ENCODE data around the gene AKT3.
"Not testable (repeated sequence)": the region's sequence is repeated elsewhere in the genome, so short reads cannot be mapped to it uniquely, and the experiment has no call there.

Gene AKT3

GRCh38 chr1:243850202-243850451 lies at the start of gene AKT3:
Gene AKT3, minus strand, starts transcription at chr1:243850243. Its CDS starts 7,073 bp downstream, at chr1:243843170.
- in situ Hi-C loops (cut with MboI; ENCODE audit: low sequenced_read_pairs), result no loop called here

DNA sequence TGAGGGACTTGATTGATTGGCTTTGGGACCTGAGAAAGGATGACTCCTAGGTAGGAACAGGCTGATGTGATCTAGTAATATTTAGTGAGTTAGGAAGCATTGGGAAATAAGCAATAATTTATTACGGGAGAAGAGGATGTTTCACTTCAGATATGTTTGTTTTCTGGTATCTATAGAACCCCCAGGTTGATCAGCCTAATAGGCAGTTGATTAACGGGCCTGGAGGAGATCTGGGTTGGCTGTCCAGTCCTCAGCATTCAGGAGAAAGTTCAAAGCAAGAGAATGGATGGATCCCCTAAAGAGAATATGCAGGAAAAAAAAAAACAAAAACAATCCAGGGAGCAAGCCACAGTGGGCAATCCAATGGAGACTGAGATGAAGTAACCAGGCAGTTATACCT lies 48.2 kb upstream of the AKT3 start:
- in situ Hi-C loops (cut with MboI; ENCODE audit: low sequenced_read_pairs), result no loop called here

GRCh38 chr1:243896313-243896712 lies 46.3 kb upstream of the AKT3 start:
- in situ Hi-C loops (cut with MboI; ENCODE audit: low sequenced_read_pairs), result no loop called here

DNA sequence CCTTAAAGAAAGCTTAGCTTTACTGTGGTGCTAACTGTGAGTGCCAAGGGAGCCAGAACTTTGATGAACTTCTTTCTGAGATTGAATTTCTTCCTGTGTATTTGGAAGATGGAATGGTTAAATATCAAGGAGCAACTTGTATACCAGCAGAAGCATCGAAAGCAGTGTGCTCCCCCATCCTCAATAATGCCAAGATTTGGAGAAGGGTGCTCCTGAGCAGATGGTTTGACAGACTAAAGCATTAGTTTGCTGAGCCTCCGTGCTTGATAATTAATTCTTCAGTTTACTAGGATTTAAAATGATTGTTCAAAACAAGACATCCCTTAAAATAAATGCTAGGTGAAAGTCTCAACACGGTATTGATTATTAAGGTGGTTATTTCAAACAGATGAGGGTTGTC lies 42.4 kb upstream of the AKT3 start:
- in situ Hi-C loops (cut with MboI; ENCODE audit: low sequenced_read_pairs), result no loop called here

DNA sequence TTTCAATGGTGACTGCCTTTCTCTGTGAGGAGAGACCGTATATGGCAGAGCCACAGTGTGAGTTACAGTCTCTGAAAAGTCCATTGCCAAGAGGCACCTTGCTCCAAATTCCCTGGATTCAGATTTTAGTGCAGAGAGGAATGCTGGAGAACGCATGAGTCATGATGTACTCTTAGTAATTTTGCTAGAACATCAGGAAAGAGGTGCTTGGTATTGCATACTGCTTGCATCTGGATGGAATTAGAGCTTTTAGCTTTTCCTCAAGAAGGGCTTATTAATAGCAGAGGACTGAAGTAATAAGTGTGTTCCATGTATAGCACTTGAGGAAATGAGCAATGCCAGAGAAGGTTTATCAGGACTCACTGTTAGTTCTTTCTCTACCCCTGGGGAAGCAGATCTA lies 40.5 kb upstream of the AKT3 start:
- in situ Hi-C loops (cut with MboI; ENCODE audit: low sequenced_read_pairs), result no loop called here

DNA sequence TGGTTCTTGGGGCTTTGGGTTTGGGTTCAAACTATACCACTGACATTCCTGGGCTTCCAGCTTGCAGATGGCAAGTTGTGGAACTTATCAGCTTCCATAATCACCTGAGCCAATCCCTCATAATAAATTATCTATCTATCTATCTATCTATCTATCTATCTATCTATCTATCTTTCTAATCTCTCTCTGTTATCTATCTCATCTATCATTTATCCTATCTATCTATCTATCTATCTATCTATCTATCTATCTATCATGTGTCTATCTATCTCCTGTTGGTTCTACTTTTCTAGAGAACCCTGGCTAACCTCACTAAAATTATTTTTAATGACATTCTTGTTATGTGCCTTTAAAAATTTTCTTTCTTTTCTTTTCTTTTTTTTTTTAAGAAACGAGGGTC lies 35.8 kb upstream of the AKT3 start:
- in situ Hi-C loops (cut with MboI; ENCODE audit: low sequenced_read_pairs), result no loop called here

DNA sequence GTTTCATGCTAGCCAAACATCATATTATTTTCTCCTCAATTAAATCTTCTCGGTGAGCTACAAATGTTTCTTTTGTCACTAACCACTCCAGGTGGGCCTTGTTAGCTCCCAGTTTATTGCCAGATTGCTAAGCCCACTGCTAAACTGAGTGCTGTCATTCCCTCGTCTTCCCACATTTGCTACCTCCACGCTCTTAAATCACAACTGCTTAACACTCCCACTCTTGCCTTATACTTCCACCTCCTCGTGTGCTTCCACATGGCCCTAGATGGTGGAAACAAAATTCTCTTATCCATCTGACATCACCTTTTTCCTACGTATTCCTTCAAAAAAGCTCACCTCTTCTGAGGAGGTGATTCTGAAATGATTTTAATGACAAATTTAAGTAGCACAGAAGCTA lies 34.6 kb upstream of the AKT3 start:
- in situ Hi-C loops (cut with MboI; ENCODE audit: low sequenced_read_pairs), result no loop called here

DNA sequence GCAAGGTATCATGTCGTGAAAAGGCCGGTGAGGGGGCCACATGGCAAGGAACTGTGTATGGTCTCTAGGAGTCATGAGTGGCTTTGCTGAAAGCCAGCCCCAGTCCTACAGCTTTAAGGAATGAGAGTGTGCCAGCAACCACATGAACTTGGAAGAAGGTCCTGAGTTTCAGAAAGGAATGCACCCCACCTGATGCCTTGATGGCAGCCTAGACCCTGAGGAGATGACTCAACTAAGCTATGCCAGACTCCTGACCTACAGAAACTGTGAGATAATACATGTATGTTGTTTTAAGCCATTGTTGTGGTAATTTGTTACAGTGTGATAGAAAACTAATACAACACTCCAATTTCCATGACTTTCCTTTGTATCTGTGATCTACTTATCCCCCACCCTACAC lies 33.5 kb upstream of the AKT3 start:
- in situ Hi-C loops (cut with MboI; ENCODE audit: low sequenced_read_pairs), result no loop called here

GRCh38 chr1:243882276-243882675 lies 32.2 kb upstream of the AKT3 start:
- in situ Hi-C loops (cut with MboI; ENCODE audit: low sequenced_read_pairs), result no loop called here

DNA sequence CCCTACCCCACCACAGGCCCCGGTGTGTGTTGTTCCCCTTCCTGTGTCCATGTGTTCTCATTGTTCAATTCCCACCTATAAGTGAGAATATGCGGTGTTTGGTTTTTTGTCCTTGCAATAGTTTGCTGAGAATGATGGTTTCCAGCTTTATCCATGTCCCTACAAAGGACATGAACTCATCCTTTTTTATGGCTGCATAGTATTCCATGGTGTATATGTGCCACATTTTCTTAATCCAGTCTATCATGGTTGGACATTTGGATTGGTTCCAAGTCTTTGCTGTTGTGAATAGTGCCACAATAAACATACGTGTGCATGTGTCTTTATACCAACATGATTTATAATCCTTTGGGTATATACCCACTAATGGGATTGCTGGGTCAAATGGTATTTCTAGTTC lies 27.0 kb upstream of the AKT3 start:
- in situ Hi-C loops (cut with MboI; ENCODE audit: low sequenced_read_pairs), result not testable (repeated sequence)

- in situ Hi-C loops (cut with MboI; ENCODE audit: low sequenced_read_pairs), result no loop called here
Measured at GRCh38 chr1:243855616-243856318, 5.7 kb upstream of the AKT3 start.

DNA sequence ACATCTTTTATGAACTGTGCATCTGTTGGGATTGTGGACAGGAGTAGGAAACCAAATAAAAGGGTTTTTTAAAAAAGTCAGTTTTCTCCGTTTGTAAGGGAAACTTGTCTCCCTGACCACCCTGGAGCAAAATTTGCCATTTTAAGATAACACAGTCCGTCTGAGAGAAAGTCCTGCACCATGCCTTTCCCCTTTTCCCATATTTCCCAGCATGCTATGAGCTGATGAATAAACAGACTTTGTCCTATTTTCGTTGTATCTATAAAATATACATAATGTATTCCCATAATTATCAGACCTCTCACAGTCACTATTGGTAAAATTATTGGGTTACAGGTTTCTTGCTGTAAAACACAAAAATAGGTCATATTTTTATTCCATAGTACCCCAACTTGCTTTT lies 1.7 kb upstream of the AKT3 start:
- in situ Hi-C loops (cut with MboI; ENCODE audit: low sequenced_read_pairs), result no loop called here

DNA sequence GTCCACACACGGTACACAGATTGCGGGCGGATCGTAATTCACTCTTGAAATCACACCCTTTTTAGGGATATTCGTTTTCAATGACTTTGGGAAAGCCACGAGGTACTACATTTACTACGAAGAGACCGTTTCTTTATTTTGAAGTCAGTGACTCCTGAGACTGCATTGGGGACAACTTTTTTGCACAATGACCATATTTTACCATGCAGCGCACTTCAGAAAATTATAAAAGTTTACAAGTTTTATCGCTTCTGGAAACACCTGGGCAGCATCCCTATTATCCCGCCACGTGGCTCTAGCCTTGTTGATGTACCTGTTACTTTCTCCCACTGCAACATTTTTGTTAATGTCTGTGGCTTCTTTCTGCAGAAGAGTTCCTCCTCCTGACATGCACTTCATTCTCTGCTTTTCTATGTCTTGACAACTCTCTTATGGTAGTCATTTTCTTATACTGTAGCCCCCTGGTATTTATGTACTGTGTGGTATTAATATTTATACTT lies 1.3 kb upstream of the AKT3 start:
- in situ Hi-C loops (cut with MboI; ENCODE audit: low sequenced_read_pairs), result no loop called here

DNA sequence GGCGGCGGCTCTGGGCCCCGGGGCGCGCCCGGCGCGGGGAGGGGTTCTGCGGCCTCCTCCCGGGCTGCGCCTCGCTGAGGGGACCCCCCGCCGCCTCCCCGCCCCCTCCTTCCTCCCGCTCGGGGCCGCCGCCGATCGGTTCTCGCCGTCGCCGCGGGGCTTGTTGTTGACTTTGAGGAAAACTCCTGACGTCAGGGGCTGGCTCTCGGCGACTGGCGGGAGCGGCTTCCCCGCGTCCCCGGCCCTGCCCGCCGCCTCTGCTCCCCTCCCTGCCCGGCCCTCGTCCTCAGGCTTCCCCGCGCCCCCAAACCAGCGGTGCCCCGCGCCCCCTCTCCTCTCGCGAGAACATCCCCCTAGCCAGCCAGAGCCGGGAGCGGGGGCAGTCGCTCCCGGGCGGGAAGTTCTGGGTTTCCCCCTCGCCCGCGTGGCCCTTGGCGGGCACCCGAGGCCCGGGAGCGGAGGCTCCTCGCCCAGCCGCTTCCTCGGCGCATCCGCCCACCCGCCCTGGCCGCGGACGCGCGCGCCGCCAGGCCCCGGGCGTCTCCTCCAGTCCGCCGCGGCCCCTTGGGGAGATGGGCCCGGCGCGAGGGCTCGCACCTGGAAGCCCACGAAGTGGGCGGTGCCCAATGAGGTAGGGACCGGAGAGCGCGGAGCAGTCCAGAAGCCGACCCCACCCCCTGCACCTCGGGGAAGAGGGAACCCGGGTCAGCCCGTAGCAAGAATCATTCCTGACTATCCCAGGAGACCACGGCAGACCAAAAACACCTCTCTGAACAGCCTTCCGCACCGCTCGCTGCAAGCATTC lies 611 bp upstream of the AKT3 start:
- in situ Hi-C loops (cut with MboI; ENCODE audit: low sequenced_read_pairs), result no loop called here

- in situ Hi-C loops (cut with MboI; ENCODE audit: low sequenced_read_pairs), result no loop called here
Measured at GRCh38 chr1:243849421-243850201, 432 bp downstream of the AKT3 start.

DNA sequence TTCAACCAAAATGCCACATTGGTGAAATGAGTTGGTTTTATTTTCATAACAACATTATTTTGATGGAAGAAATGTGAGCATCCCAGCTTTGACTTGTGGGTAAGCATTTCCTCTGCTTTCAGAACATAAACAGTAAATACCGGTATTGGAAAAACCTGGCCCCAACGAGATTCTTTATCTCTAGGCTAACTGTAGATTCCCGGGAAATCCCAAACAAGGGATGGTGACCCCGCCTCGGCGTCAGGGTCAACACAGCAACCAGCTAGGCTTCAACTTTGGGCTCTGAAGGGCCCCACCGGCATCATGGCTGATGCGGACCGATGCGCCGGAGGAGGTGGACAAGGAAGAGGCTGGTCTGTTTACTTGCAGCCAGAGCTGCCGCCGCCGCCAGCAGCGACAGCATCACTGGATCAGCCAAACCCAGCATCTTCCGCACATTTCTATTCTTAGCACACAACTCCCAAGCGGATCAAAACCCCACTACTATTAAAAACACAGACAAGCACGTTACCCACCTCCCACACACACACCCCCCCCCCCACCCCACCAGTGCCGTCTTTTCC lies 1.1 kb downstream of the AKT3 start:
- in situ Hi-C loops (cut with MboI; ENCODE audit: low sequenced_read_pairs), result no loop called here

DNA sequence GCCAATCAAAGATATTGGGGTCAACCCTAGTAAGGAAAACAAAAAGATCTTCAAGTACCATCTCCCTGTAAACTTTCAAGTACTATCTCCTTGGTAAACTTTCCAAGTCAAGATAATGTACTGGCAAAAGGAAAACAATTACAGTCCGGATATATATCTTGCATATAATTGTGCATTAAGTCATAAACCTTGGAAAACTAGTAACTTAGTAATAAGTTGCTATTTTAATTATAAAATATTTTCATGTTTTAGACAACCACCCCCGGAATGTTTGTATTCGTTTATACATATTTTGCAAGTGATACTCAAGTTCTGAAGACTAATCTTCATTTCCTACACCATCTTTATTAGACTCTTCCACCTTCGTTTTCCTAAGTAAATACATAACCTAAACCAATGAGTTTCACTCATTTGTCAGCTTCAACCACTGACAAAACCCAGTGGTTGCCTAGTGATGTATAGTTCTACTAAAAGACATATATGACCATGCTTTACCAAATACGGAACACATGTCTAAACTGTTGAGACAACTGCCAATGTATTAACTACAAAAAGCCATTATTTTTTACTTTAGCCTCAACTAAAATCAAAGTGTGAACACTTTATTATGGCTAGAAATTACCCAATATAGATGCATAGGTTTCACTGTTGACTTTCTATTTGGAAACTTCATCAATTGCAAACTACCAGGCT lies 1.7 kb downstream of the AKT3 start:
- in situ Hi-C loops (cut with MboI; ENCODE audit: low sequenced_read_pairs), result no loop called here

GRCh38 chr1:243846761-243847160 lies 3.3 kb downstream of the AKT3 start:
- in situ Hi-C loops (cut with MboI; ENCODE audit: low sequenced_read_pairs), result no loop called here

DNA sequence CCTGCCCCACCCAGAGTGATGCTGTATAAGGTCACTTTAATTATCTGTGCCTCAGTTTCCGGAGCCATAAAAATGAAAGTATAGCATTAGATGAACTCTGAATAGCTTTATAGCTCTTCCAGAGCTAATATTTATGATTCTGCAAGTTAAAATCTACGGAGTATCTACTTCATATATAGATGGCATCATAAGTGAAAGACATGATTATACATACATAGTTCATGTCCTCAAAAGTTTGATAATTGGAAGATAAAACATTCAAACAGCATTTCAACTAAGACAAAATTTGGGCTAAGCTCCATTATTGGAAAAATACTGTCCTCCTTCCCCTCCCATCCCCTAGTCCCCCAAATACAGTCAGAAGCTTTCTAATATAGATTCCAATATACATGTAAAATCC lies 4.2 kb downstream of the AKT3 start:
- in situ Hi-C loops (cut with MboI; ENCODE audit: low sequenced_read_pairs), result no loop called here

DNA sequence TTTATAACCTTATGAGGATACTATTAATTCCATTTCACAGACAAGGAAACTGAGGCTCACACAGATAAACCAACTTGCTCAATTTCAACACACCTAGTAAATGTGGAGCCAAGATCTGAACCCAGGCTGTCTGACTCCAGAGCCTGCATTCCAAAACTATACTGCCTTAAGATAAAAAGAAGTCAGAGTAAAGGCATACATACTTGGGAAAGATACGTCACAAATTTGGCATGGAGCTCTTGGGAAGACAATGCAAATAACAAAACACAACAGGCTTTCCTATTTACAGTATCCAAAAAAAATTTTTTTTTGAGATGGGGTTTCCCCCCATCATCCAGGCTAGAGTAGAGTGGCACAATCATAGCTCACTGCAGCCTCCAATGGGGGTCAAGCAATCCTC lies 5.9 kb downstream of the AKT3 start:
- in situ Hi-C loops (cut with MboI; ENCODE audit: low sequenced_read_pairs), result no loop called here

GRCh38 chr1:243842978-243843511 lies 7.0 kb downstream of the AKT3 start:
- in situ Hi-C loops (cut with MboI; ENCODE audit: low sequenced_read_pairs), result no loop called here

All from hTERT RPE-1 (cell line).